Endothelial cell of umbilical vein (primary cell): ENCODE measurements around the gene ZNF740.

Experiments used
- EZH2 ChIP-seq: IDR thresholded peaks from 2 replicates; pipeline ENCODE4 v1.6.1; 2012; ENCODE audit warnings: borderline replicate concordance, low read depth, mild to moderate bottlenecking, moderate library complexity, low read length, inconsistent platforms; ENCODE audit not compliant: severe bottlenecking
- GATA2 ChIP-seq: IDR thresholded peaks from 2 replicates; pipeline ENCODE4 v1.7.0; 2011; ENCODE audit warnings: low read depth, mild to moderate bottlenecking, moderate library complexity, mixed read lengths, low read length; ENCODE audit not compliant: insufficient read length, insufficient read depth
- JUN ChIP-seq: IDR thresholded peaks from 2 replicates; pipeline ENCODE4 v1.6.1; 2011; ENCODE audit warnings: borderline replicate concordance, low read depth; ENCODE audit not compliant: insufficient read length, insufficient read depth
- POLR2A ChIP-seq: IDR thresholded peaks from 2 replicates; pipeline ENCODE4 v1.6.1; 2012; ENCODE audit warnings: low read depth, mild to moderate bottlenecking, control low read depth, low read length
- POLR2AphosphoS5 ChIP-seq: IDR thresholded peaks from 2 replicates; pipeline ENCODE4 v1.6.1; 2012; ENCODE audit warnings: low read depth, mild to moderate bottlenecking, control low read depth, low read length, moderate library complexity; ENCODE audit not compliant: insufficient read depth
- TF ChIP-seq, protein P1 (sequence below), 2 donors: IDR thresholded peaks; 1 replicate in 1 of 2; 2 replicates in 1 of 2; pipeline ENCODE4 v1.5.1; 2011; ENCODE audit warnings: low read length in 2 of 2, mild to moderate bottlenecking in 2 of 2, moderate library complexity in 2 of 2, control low read depth in 1 of 2, inconsistent platforms in 1 of 2, low read depth in 1 of 2; ENCODE audit not compliant: insufficient read depth in 1 of 2; ENCODE audit errors: extremely low read depth in 1 of 2
- TF ChIP-seq, protein P2 (sequence below): IDR thresholded peaks from 2 replicates; pipeline ENCODE4 v1.6.1; 2011; ENCODE audit not compliant: insufficient read depth, insufficient read length

DNA sequence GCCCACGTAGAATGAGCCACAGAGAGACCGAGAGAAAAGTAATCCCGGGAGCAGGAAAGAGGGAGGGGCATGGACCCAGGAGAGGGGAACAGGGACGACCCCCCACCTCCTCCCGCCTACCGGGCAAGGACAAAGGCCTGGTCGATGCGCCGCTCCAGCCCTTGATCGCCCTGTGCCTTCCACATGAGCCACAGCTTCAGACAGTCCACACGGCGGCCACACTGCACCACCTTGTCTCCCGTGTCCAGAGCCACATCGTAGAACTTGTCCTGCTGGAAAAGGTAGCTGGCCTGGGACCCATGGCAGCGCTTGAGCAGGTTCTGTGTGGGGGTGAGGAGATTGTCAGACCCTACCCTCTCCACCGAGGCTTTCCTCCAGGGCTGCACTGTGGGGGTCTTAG is 20.5 kb upstream of the ZNF740 start:
- TF ChIP-seq EZH2: no peak
- no peak for TF ChIP-seq POLR2A
- no peak for TF ChIP-seq POLR2AphosphoS5
- TF ChIP-seq, protein P1, sequence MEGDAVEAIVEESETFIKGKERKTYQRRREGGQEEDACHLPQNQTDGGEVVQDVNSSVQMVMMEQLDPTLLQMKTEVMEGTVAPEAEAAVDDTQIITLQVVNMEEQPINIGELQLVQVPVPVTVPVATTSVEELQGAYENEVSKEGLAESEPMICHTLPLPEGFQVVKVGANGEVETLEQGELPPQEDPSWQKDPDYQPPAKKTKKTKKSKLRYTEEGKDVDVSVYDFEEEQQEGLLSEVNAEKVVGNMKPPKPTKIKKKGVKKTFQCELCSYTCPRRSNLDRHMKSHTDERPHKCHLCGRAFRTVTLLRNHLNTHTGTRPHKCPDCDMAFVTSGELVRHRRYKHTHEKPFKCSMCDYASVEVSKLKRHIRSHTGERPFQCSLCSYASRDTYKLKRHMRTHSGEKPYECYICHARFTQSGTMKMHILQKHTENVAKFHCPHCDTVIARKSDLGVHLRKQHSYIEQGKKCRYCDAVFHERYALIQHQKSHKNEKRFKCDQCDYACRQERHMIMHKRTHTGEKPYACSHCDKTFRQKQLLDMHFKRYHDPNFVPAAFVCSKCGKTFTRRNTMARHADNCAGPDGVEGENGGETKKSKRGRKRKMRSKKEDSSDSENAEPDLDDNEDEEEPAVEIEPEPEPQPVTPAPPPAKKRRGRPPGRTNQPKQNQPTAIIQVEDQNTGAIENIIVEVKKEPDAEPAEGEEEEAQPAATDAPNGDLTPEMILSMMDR (IDR thresholded peaks at IDR 0.05; ENCODE audit: extremely low read depth in 1 of 2, insufficient read depth in 1 of 2, low read depth in 1 of 2, low read length in 2 of 2): no peak
- no peak for TF ChIP-seq JUN
- TF ChIP-seq, protein P2, sequence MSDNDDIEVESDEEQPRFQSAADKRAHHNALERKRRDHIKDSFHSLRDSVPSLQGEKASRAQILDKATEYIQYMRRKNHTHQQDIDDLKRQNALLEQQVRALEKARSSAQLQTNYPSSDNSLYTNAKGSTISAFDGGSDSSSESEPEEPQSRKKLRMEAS: no peak
- TF ChIP-seq GATA2: no peak
